Activated CD8-positive, alpha-beta memory T cell treated with anti-CD3 and anti-CD28 coated beads for 48 hours (primary cell): ENCODE results near the gene PLIN4.

ENCODE experiments used
- DNase-seq, 3 experiments: peaks; one replicate each; pipeline ENCODE4 v3.0.0-alpha.2; 2020; ENCODE audit warnings: low read depth in 2 of 3, low spot score in 2 of 3

The PLIN4 gene

GRCh38 chr19:4525563-4526002, 7.3 kb upstream of the PLIN4 start:
- DNase-seq, result no peak

DNA sequence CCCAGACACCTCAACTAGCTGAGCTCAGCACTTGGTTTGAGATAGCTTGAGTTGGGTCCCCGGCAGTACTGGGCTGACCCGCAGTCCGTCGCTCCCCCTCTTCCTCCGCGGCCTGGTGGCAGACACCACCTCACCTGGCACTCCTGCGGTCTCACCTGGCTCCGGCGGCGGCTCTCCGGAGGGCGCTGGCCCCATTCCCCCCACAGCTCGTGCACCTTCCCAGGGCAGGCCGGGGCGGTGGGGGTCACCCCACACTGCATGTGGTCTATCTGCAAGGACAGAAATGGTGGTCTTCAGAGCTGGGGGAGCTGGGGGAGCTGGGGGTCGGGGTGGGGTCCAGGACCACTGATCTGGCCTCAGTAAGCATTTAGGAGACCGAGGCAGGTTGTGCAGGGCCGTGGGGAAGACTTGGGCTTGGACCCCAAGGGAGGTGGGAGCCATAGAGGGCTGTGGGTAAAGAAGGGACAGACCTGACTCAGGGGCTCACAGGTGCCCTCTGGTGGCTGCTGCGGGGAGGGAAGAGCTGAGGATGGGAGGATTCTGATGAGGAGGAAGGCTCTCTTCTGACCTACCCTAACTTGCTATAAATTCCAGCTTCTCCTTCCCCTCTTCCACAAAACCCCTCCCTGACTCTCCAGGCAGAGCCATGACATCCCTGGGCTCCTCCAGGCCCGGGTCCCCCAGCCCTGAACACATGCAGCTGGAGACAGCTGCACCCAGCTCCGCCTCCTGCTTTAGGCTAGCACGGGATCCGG, 6.7 kb upstream of the PLIN4 start:
- DNase-seq, result peak in 2 of 3 experiments; percentile 30 to 35

DNA sequence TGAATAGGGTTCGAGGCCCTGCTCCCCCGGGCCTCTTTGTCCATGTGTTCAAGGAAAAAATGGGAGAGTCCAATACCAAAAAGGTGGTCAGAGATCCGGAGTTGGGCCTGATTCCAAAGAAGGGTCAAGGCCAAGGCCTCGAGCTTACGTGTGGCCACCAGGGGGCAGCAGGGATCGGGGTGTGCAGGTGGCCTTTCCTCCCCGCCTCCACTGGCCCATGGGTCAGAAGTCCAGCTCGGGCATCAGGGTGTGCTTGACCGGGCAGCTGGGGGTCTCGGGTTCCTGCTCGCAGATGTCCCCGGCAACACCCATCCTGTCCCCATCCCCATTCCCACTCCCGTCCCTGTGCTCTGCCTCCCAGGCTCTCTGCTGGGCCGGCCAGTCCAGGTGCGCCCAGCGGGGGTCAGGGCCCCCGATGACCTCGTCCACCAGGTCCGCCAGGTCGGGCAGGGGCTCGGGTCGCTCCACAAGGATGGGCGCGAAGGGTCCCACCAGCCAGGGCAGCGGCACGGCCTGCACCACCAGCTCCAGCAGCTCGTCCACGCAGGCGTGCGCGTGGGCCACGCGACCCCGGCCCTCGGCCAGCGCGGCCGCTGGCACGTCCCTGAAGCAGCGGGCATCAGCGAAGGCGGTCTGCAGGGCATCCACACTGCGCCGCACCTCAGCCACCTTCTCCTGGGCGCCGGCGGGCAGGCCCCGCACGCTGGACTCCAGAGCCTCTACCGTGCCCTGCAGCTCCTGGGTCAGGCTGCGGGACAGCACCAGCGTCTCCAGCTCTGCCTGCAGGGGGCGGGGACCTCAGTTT, 5.2 kb upstream of the PLIN4 start:
- no peak for DNase-seq

GRCh38 chr19:4522291-4523002, 4.2 kb upstream of the PLIN4 start:
- no peak for DNase-seq

GRCh38 chr19:4521888-4522242, 3.6 kb upstream of the PLIN4 start:
- DNase-seq, result no peak

- no peak for DNase-seq
Observed at GRCh38 chr19:4521170-4521887, 3.0 kb upstream of the PLIN4 start.

DNA sequence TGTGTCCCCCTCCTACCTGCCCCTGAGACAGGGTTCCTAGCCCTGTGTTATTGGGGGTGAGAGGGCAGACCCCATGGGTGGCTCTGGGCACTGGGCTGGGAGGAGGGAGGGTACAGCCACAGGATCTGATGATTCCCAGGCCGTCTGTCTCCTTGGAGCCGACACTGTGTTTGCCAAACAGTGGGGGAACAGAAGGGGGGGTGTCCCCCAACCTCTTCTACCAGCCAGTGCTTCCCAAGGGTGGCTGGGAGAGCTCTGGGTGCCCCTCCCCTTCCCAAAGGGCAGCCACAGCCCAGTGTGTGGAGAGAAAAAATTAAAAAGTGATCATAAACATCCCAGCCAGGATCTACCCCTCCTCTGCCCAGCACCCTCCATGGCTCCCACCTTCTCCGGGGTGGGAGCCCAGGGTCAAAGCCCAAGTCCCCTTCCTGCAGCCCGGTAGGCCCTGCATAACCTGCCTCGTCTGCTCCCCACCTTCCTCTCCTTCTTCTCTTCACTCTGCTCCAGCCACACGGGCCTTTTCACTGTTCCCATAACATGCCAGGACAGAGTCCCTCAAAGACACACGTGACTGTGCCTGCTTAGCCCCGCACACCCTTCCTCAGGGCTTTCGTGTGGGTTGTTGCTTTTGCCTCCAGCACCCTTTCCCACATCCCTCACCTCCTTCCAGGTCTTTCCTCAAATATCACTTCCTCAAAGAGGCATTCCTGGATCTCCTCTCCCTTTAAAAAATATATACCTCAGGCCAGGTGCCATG, 1.4 kb upstream of the PLIN4 start:
- DNase-seq, result no peak

GRCh38 chr19:4519172-4519496, 848 bp upstream of the PLIN4 start:
- no peak for DNase-seq

- DNase-seq, result no peak
Observed at GRCh38 chr19:4517451-4518057, 732 bp downstream of the PLIN4 start.

- no peak for DNase-seq
Observed at GRCh38 chr19:4516939-4517300, 1.4 kb downstream of the PLIN4 start.

- no peak for DNase-seq
Observed at GRCh38 chr19:4516199-4516938, 1.9 kb downstream of the PLIN4 start.

- no peak for DNase-seq
Observed at GRCh38 chr19:4515732-4516131, 2.6 kb downstream of the PLIN4 start.

GRCh38 chr19:4513248-4513647, 5.0 kb downstream of the PLIN4 start:
- no peak for DNase-seq

DNA sequence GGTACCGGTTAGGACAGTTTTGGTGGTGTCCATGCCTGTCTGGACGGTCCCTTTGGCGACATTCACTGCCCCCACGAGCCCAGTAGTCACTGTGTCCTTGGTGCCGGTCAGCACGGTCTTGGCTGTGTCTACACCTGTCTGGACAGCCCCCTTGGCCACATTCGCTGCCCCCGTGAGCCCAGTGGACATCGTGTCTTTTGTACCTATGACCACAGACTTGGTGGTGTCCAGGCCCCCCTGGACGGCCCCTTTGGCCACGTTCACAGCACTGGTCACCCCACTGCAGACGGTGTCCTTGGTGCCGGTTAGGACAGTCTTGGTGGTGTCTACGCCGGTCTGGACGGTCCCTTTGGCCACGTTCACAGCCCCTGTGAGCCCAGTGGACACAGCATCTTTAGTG, 6.2 kb downstream of the PLIN4 start:
- no peak for DNase-seq

GRCh38 chr19:4511300-4512054, 6.8 kb downstream of the PLIN4 start:
- DNase-seq, result no peak

DNA sequence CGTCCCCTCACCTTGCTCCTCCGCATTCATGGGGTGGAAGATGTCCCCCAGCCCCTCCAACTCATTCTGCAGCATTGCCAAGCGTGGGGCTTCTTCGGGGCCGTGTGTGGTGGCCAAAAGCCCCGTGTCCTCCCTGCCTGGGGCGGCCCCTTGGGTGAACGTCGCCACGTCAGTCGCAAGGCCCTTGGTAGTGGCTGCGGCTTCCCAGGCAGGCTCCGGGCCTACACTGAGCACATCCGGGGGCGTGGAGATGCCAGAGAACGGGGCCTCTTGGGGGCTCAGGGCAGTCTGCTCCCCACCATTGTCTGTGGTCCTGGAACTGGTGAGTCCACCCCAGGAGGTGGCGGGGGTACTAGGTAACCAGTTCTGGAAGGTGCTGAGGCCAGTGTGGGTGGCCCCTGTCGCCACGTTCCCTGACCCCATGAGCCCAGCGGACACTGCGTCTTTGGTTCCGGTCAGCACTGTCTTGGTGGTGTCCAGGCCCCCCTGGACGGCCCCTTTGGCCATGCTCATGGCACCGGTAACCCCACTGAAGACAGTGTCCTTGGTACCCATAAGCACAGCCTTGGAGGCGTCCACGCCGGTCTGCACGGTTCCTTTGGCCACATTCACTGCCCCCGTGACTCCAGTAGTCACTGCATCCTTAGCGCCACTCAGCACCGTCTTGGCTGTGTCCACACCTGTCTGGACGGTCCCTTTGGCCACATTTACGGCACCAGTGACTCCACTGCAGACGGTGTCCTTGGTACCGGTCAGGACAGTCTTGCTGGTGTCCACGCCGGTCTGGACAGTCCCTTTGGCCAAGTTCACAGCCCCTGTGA, 7.6 kb downstream of the PLIN4 start:
- no peak for DNase-seq

DNA sequence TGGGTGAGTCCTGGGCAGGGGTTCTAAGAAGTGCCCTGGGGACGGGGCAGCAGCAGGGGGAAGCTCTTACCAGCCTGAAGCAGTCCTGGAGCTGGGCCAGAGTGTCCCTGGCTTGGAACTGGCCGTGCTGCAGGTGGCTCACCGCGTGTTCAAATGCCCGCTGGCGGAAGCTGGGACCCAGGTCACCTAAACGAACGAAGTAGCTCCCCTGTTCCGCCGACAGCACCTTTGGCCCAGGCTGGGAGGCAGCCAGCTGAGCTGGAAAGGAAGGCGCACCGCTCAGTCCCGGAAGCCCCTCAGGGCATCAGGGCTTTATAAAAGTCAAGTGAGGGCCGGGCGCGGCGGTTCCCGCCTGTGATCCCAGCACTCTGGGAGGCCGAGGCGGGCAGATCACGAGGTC, 9.6 kb downstream of the PLIN4 start:
- DNase-seq, result no peak

- no peak for DNase-seq
Observed at GRCh38 chr19:4507804-4508203, 10.5 kb downstream of the PLIN4 start.
